LNCaP clone FGC (cell line): ENCODE data around the gene HTRA3.
A peak's percentile ranks its signal among the peaks of the same experiment; 100 is the strongest.

Experiments used
- DNase-seq: peaks from one replicate; pipeline ENCODE4 v3.0.0-alpha.2; 2011; ENCODE audit warnings: low read depth
- H3K4me3 ChIP-seq: 2 replicates; pipeline ENCODE4 v1.5.1; 2011; ENCODE audit warnings: mild to moderate bottlenecking, low read depth, low read length, control low read depth
- TF ChIP-seq, protein P1 (sequence below): IDR thresholded peaks from 2 replicates; pipeline ENCODE4 v1.5.1; 2012; ENCODE audit warnings: mild to moderate bottlenecking; ENCODE audit not compliant: control insufficient read depth, insufficient read depth; ENCODE audit errors: extremely low read depth

Gene HTRA3

GRCh38 chr4:8241895-8242696 lies 27.5 kb upstream of the HTRA3 start:
- DNase-seq = no peak
- TF ChIP-seq, protein P1, sequence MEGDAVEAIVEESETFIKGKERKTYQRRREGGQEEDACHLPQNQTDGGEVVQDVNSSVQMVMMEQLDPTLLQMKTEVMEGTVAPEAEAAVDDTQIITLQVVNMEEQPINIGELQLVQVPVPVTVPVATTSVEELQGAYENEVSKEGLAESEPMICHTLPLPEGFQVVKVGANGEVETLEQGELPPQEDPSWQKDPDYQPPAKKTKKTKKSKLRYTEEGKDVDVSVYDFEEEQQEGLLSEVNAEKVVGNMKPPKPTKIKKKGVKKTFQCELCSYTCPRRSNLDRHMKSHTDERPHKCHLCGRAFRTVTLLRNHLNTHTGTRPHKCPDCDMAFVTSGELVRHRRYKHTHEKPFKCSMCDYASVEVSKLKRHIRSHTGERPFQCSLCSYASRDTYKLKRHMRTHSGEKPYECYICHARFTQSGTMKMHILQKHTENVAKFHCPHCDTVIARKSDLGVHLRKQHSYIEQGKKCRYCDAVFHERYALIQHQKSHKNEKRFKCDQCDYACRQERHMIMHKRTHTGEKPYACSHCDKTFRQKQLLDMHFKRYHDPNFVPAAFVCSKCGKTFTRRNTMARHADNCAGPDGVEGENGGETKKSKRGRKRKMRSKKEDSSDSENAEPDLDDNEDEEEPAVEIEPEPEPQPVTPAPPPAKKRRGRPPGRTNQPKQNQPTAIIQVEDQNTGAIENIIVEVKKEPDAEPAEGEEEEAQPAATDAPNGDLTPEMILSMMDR = peak; percentile 85
- H3K4me3 ChIP-seq = no peak overlapping the region

DNA sequence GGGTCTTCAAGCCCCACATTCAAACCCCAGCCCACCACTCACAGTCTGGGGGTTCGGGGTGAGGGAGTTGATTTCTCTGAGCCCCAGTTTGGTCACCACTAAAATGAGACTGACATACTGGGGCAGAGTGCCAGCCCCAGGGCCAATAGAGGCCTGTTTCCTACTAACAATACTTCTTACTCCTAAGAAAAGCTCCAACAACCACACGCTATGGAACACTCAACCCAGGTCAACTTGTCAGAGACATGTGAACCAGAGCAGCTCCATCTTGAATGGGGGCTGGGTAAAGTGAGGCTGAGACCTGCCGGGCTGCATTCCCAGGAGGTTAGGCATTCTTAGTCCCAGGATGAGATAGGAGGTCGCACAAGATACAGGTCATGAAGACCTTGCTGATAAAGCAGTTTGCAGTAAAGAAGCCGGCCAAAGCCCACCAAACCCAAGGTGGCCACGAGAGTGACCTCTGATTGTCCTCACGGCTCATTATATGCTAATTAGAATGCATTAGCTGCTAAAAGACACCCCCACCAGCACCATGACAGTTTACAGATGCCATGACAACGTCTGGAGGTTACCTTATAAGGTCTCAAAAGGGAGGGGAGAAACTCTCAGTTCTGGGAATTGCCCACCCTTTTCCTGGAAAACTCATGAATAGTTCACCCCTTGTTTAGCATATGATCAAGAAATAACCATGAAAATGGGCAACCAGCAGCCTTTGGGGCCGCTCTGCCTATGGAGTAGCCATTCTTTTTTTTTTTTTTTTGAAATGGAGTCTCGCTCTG lies 26.6 kb upstream of the HTRA3 start:
- no peak for DNase-seq
- H3K4me3 ChIP-seq = no peak overlapping the region
- TF ChIP-seq, protein P1 = no peak

- TF ChIP-seq, protein P1 = no peak
- H3K4me3 ChIP-seq = no peak overlapping the region
- DNase-seq = no peak
These were observed 25.4 kb upstream of the HTRA3 start for GRCh38 chr4:8244001-8244757.

GRCh38 chr4:8244931-8245460 lies 24.6 kb upstream of the HTRA3 start:
- H3K4me3 ChIP-seq = no peak overlapping the region
- TF ChIP-seq, protein P1 = no peak
- no peak for DNase-seq

DNA sequence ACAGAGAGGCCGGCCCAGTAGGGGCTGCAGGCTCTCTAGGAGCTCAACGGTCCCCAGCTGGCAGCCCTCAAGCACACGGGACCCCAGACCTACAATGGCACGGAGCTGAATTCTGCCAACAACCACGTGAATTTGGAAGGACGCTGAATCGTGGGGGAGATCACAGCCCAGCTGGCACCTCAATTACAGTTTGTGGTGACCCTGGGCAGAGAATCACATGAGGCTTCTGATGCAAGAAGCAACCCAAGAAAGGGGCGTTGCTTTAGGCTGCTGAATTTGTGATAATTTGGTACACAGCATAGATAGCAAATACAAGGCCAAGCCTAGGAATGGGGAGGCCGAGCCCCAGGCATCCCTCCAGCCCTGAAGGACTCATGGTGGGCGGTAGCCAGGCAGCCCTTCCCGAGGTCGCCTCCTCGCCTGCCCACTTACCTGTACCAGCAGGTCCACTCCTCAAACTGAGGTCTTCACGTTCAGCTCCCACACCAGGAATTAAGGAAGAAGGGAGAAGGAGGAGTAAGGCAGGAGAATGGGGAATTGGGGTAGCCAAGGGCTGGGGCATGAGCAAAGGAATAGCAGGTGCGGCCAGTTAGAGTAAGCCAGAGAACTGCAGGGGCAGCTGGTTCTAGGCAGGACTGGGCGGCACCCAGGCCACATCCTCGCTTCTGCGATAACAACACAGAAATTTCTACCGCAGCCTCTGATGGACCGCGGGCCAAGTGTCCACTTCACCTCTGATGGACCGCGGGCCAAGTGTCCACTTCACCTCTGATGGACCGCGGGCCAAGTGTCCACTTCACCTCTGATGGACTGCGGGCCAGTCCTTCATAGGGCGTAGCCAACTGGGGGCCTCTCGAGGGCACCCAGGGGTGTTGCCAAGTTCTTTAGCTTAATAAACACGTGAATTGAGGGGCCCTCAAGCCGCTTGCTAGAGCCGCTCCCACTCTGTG lies 23.4 kb upstream of the HTRA3 start:
- no peak for DNase-seq
- no peak overlapping the region for H3K4me3 ChIP-seq
- TF ChIP-seq, protein P1 = no peak
